ENCODE results near the gene OR6B1. TPM values are rescaled to one million over a fixed set of nuclear protein-coding genes. Genes with fewer than 3 reads are reported as not detected.

OR6B1 gene
- total and polyA plus RNA-seq, 2 of the 8 experiments (the other 6 are each of a cell fraction or from before 2014, with no cell fraction given) = not detected

DNA sequence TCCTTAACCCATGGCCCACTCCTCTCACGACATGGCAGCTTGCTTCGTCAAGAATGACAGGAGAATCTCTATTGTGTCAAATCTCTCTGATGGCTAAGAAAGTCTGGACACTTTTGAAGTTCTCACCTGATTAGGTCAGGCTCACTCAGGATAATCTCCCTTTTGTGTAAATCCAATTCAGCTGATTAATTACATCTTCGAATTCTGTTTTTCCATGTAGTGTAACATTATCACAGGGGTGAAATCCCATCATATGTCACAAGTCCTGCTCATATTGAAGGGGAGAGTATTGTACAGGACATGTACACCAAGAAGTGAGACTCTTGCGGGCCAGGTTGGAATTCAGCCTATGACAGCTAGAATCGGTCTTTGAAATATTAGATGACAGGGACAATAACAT is 16.2 kb upstream of the OR6B1 start:
- no peak overlapping the region for H4K8ac ChIP-seq (ENCODE audit: extremely low read depth, insufficient read depth, low read length)
- H2AFZ ChIP-seq (ENCODE audit: low read length) = no peak overlapping the region
- H2BK5ac ChIP-seq (ENCODE audit: low read depth, low read length) = no peak overlapping the region
- H3K18ac ChIP-seq (ENCODE audit: extremely low read depth, low read length) = no peak overlapping the region
- no peak overlapping the region for H3K4ac ChIP-seq (replicated peaks; ENCODE audit: insufficient read length, low read depth, low read length)
- H2BK120ac ChIP-seq (replicated peaks; ENCODE audit: low read depth, low read length) = no peak overlapping the region
- no peak for FAIRE-seq
- H2BK12ac ChIP-seq (ENCODE audit: low read depth, low read length) = no peak overlapping the region
- no peaks in the 10 kb centered on the region for H3K36me3 ChIP-seq (ENCODE audit: control insufficient read depth in 2 of 4, insufficient read depth in 4 of 4, low read length in 3 of 4)
- no peaks in the 10 kb centered on the region for H3K27me3 ChIP-seq (replicated peaks in 1 of 4; ENCODE audit: control insufficient read depth in 3 of 4, extremely low read depth in 1 of 4, insufficient read depth in 3 of 4, low read length in 3 of 4)
- H3K9ac ChIP-seq (replicated peaks in 1 of 4; ENCODE audit: extremely low read depth in 1 of 4, low read depth in 3 of 4, low read length in 3 of 4) = no peak overlapping the region
- H2BK15ac ChIP-seq (ENCODE audit: low read length) = no peak overlapping the region
- H3K79me1 ChIP-seq (ENCODE audit: low read depth, low read length) = no peaks in the 10 kb centered on the region
- DNase-seq (ENCODE audit: low read depth in 1 of 2, low spot score in 2 of 2) = no peak
- H3K79me2 ChIP-seq (ENCODE audit: control insufficient read depth in 1 of 2, insufficient read depth in 2 of 2, low read length in 2 of 2) = no peaks in the 10 kb centered on the region
- no peak overlapping the region for H3K56ac ChIP-seq (replicated peaks; ENCODE audit: insufficient read length, low read depth, low read length)
- CTCF ChIA-PET (ENCODE audit: partially characterized antibody) = interaction anchor here (5.1 kb wide), 1 partner anchor 8 kb away, joined by 20 read pairs; no protein-coding TSS in a partner anchor
- H4K91ac ChIP-seq (replicated peaks; ENCODE audit: insufficient read length, low read length) = no peak overlapping the region
- WGBS, 2 experiments (ENCODE audit: extremely low coverage in 1 of 2, insufficient coverage in 1 of 2, insufficient read length in 1 of 2, insufficient replicate concordance in 2 of 2, low coverage in 1 of 2, low lambda C conversion rate in 2 of 2, missing lambda C conversion rate in 1 of 2) = 94% methylated on average over 5 of the region's 5 CpGs; no CpG with 5 or more reads in 1 of the 2 experiments
- no peak overlapping the region for H3K23ac ChIP-seq (ENCODE audit: insufficient read length)
- H4K5ac ChIP-seq (ENCODE audit: insufficient read length, low read depth, low read length) = no peak overlapping the region
- H3K4me1 ChIP-seq (replicated peaks in 1 of 4; ENCODE audit: control insufficient read depth in 3 of 4, insufficient read depth in 4 of 4, low read length in 3 of 4) = no peaks in the 10 kb centered on the region
- peaks cover 0 to 1% of the 10 kb centered on the region in 2 experiments; a peak in 1 of 4 replicates for H3K9me3 ChIP-seq (ENCODE audit: insufficient read depth in 2 of 2, low read depth in 1 of 2, low read length in 1 of 2)
- POLR2A ChIA-PET (ENCODE audit: partially characterized antibody) = no interaction called here
- no peak overlapping the region for H2AK5ac ChIP-seq (ENCODE audit: low read depth, low read length)
- no peak overlapping the region for H3K27ac ChIP-seq (ENCODE audit: low read depth, low read length)
- no peak overlapping the region for H2BK20ac ChIP-seq (ENCODE audit: low read length)
- no peak overlapping the region for H3K4me2 ChIP-seq (ENCODE audit: insufficient read depth in 1 of 2, low read depth in 2 of 2, low read length in 2 of 2)
- no peak overlapping the region for H3K14ac ChIP-seq (ENCODE audit: insufficient read length)
- no peaks in the 10 kb centered on the region for H4K20me1 ChIP-seq (replicated peaks in 1 of 2; ENCODE audit: control insufficient read depth in 1 of 2, insufficient read depth in 2 of 2, low read length in 2 of 2)
- no peak overlapping the region for H3K4me3 ChIP-seq (ENCODE audit: extremely low read depth in 1 of 4, insufficient read depth in 2 of 4, low read depth in 3 of 4, low read length in 4 of 4)
- H3K23me2 ChIP-seq (ENCODE audit: low read depth, low read length) = no peaks in the 10 kb centered on the region
- no peak for TF ChIP-seq GTF2F1 (IDR thresholded peaks at IDR 0.05; ENCODE audit: borderline replicate concordance, low read depth, low read length)
- no peak for TF ChIP-seq SIX5 (IDR thresholded peaks at IDR 0.05; ENCODE audit: low read depth, low read length)
- no peak for TF ChIP-seq TAF7 (optimal IDR thresholded peaks at IDR 0.05; ENCODE audit: borderline replicate concordance, low read depth, low read length)
- TF ChIP-seq SIRT6 (IDR thresholded peaks at IDR 0.05; ENCODE audit: low read length) = no peak
- TF ChIP-seq RAD21 (IDR thresholded peaks at IDR 0.05 in 1 of 2, conservative IDR thresholded peaks at IDR 0.05 in 1 of 2; ENCODE audit: low read depth in 2 of 2, low read length in 2 of 2) = no peak
- TF ChIP-seq, protein P1, sequence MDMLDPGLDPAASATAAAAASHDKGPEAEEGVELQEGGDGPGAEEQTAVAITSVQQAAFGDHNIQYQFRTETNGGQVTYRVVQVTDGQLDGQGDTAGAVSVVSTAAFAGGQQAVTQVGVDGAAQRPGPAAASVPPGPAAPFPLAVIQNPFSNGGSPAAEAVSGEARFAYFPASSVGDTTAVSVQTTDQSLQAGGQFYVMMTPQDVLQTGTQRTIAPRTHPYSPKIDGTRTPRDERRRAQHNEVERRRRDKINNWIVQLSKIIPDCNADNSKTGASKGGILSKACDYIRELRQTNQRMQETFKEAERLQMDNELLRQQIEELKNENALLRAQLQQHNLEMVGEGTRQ (IDR thresholded peaks at IDR 0.05; ENCODE audit: low read length) = no peak
- TF ChIP-seq TBP (IDR thresholded peaks at IDR 0.05; ENCODE audit: low read depth, low read length) = no peak
- no peak for TF ChIP-seq CEBPB (IDR thresholded peaks at IDR 0.05; ENCODE audit: low read depth, low read length)
- no peak for TF ChIP-seq NANOG (IDR thresholded peaks at IDR 0.05; ENCODE audit: insufficient read depth, low read depth, low read length, poor library complexity, severe bottlenecking)

All from H1 (cell line).